ENCODE data around the gene NKD1.

Gene NKD1

GRCh38 chr16:50558913-50559312 lies 10.7 kb downstream of the NKD1 start:
- TF ChIP-seq CTCF (IDR thresholded peaks at IDR 0.05; ENCODE audit: insufficient read depth, low read depth, low read length, missing control alignments) = no peak
- no peak for DNase-seq (ENCODE audit: low read depth)
- H3K4me3 ChIP-seq (ENCODE audit: low read length) = no peak overlapping the region

- TF ChIP-seq CTCF (IDR thresholded peaks at IDR 0.05; ENCODE audit: insufficient read depth, low read depth, low read length, missing control alignments) = no peak
- DNase-seq (ENCODE audit: low read depth) = no peak
- H3K4me3 ChIP-seq (ENCODE audit: low read length) = no peak overlapping the region
These were observed 11.1 kb downstream of the NKD1 start for GRCh38 chr16:50559342-50559741.

GRCh38 chr16:50559804-50560514 lies 11.8 kb downstream of the NKD1 start:
- no peak for DNase-seq (ENCODE audit: low read depth)
- TF ChIP-seq CTCF (IDR thresholded peaks at IDR 0.05; ENCODE audit: insufficient read depth, low read depth, low read length, missing control alignments) = no peak
- H3K4me3 ChIP-seq (ENCODE audit: low read length) = no peak overlapping the region

DNA sequence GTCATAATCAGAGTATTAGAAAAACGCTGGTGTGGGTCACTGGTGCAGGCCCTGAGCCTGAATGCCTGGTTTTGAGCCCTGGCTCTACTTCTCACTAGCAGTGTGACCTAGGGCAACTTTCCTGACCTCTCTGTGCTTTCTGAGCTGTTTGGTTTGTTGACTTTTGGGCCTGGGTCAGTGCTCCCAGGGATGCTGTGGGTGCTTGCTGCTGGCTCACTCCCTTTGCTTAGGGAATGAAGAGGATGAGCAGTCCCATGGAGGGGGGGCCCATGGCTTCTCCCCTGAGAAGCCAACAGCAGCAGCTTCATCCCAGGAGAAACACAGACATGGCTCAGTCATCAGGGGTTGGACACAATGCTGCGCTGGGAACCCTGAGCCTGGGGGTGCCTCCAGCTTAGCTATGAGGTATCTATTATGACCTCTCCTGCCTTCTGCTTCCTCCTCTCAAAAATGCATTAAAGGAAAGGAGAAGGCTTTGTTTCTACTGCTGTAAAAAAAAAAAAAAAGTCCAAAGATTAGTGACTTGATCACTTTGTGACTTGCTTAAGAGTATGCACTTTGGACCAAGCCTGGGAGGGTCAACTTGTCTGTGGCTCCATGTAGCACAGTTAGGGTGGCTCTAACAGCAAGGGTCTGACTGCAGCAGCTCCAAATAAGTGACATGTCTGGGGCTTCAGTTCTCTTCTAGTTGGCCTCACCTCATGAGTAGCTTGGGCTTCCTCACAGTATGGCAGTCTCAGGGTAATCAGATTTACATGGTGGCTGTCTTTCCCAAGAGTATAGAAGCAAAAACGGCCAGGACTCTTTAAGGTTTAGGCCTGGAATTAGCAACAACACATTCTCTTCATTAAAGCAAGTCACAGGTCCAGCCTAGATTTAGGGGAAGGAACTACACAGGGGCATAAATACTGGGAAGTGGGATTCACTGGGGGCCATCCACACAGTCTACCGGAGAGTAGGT lies 13.0 kb downstream of the NKD1 start:
- TF ChIP-seq CTCF (IDR thresholded peaks at IDR 0.05; ENCODE audit: insufficient read depth, low read depth, low read length, missing control alignments) = no peak
- no peak overlapping the region for H3K4me3 ChIP-seq (ENCODE audit: low read length)
- no peak for DNase-seq (ENCODE audit: low read depth)

- TF ChIP-seq CTCF (IDR thresholded peaks at IDR 0.05; ENCODE audit: insufficient read depth, low read depth, low read length, missing control alignments) = no peak
- no peak for DNase-seq (ENCODE audit: low read depth)
- H3K4me3 ChIP-seq (ENCODE audit: low read length) = no peak overlapping the region
These were observed 14.5 kb downstream of the NKD1 start for GRCh38 chr16:50562657-50563056.

DNA sequence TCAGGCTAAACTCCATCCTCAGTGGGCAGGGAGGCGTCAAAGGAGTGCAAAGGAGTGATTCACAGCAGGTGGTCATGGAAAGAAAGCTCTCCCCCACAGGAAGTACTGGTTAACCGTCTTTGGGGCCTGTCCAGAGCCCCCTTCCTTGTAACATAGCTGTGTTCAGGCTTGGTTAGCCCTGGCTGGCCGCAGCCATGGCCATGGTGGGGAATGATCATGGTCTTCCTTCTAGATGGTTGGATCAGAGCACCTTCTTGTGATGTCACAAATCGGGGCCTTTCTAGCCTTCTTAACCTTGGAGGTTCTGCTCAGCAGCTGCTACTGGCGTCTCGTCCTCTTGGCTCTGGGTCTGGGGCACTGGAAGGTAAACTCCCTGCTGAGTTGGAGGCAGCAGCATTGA lies 15.8 kb downstream of the NKD1 start:
- DNase-seq (ENCODE audit: low read depth) = no peak
- H3K4me3 ChIP-seq (ENCODE audit: low read length) = no peak overlapping the region
- no peak for TF ChIP-seq CTCF (IDR thresholded peaks at IDR 0.05; ENCODE audit: insufficient read depth, low read depth, low read length, missing control alignments)

Measured in epithelial cell of esophagus (primary cell).